Measurements from ENCODE around the gene TFDP2.

Gene TFDP2

GRCh38 chr3:142053244-142053643 lies 96.1 kb downstream of the TFDP2 start:
- no peaks in the 10 kb centered on the region for H3K79me1 ChIP-seq (ENCODE audit: low read length)
- H4K91ac ChIP-seq (ENCODE audit: low read depth, low read length): no peak overlapping the region
- WGBS (ENCODE audit: extremely low coverage, insufficient coverage, insufficient read length): no CpG with 5 or more reads among the region's 2 CpGs
- H3K79me2 ChIP-seq (ENCODE audit: control insufficient read depth, insufficient read depth, low read length, poor library complexity): no peaks in the 10 kb centered on the region
- no peak overlapping the region for H3K14ac ChIP-seq (ENCODE audit: low read length)
- no peak overlapping the region for H3K27ac ChIP-seq (ENCODE audit: low read depth, low read length)
- H3K4me2 ChIP-seq (ENCODE audit: low read length): no peak overlapping the region
- no peak overlapping the region for H4K12ac ChIP-seq (ENCODE audit: low read depth, low read length)
- H3K4me1 ChIP-seq (ENCODE audit: control insufficient read depth in 1 of 2, insufficient read depth in 2 of 2, low read length in 2 of 2): no peaks in the 10 kb centered on the region
- H3K23ac ChIP-seq (ENCODE audit: low read length): no peak overlapping the region
- no peak overlapping the region for H2AK5ac ChIP-seq (ENCODE audit: low read length)
- H2BK120ac ChIP-seq (ENCODE audit: insufficient read depth, low read length, poor library complexity): no peak overlapping the region
- no peak overlapping the region for H2AFZ ChIP-seq (ENCODE audit: insufficient read depth, low read length, poor library complexity)
- H3K4ac ChIP-seq (ENCODE audit: low read depth, low read length): no peak overlapping the region
- H3K36me3 ChIP-seq (ENCODE audit: control insufficient read depth in 1 of 2, insufficient read depth in 2 of 2, low read length in 2 of 2): no peaks in the 10 kb centered on the region
- no peak overlapping the region for H2BK5ac ChIP-seq (ENCODE audit: low read depth, low read length, poor library complexity)
- no peak overlapping the region for H3K9ac ChIP-seq (ENCODE audit: low read length)
- no peak overlapping the region for H2BK12ac ChIP-seq (ENCODE audit: low read length)
- no peaks in the 10 kb centered on the region for H3K27me3 ChIP-seq (ENCODE audit: insufficient read depth, low read length)
- no peaks in the 10 kb centered on the region for H3K9me3 ChIP-seq (ENCODE audit: insufficient read depth, low read depth, low read length)
- no peak overlapping the region for H3K18ac ChIP-seq (ENCODE audit: low read length)
- no peak for DNase-seq
- H3K4me3 ChIP-seq (ENCODE audit: low read depth, low read length): no peak overlapping the region
- H4K8ac ChIP-seq (ENCODE audit: low read depth, low read length): no peak overlapping the region

DNA sequence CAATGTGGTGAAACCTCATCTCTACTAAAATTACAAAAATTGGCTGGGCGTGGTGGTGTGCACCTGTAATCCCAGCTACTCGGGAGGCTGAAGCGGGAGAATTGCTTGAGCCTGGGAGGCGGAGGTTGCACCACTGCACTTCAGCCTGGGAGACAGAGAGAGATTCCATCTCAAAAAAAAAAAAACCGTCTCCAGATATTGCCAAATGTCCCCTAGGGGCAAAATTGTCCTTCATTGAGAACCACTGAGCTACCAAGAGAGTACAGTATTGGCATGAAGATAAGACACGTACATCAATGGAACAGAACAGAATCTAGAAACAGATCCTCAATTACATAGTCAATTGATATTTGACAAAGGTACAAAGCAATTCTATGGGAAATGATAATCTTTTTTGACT lies 98.0 kb downstream of the TFDP2 start:
- Histone ChIP-seq H4K12ac (ENCODE audit: low read depth, low read length) (no peak overlapping the region), H4K91ac (ENCODE audit: low read depth, low read length) (no peak overlapping the region), H3K4ac (ENCODE audit: low read depth, low read length) (no peak overlapping the region), H3K4me1 (ENCODE audit: control insufficient read depth in 1 of 2, insufficient read depth in 2 of 2, low read length in 2 of 2) (no peaks in the 10 kb centered on the region), H3K18ac (ENCODE audit: low read length) (no peak overlapping the region), H3K79me1 (ENCODE audit: low read length) (no peaks in the 10 kb centered on the region), H3K4me3 (ENCODE audit: low read depth, low read length) (no peak overlapping the region), H2AFZ (ENCODE audit: insufficient read depth, low read length, poor library complexity) (no peak overlapping the region), H4K8ac (ENCODE audit: low read depth, low read length) (no peak overlapping the region), H2AK5ac (ENCODE audit: low read length) (no peak overlapping the region), H3K4me2 (ENCODE audit: low read length) (no peak overlapping the region), H3K9me3 (ENCODE audit: insufficient read depth, low read depth, low read length) (no peaks in the 10 kb centered on the region), H2BK5ac (ENCODE audit: low read depth, low read length, poor library complexity) (no peak overlapping the region), H2BK120ac (ENCODE audit: insufficient read depth, low read length, poor library complexity) (peak overlapping the region; percentile 60), H3K79me2 (ENCODE audit: control insufficient read depth, insufficient read depth, low read length, poor library complexity) (no peaks in the 10 kb centered on the region), H3K14ac (ENCODE audit: low read length) (no peak overlapping the region), H2BK12ac (ENCODE audit: low read length) (no peak overlapping the region), H3K36me3 (ENCODE audit: control insufficient read depth in 1 of 2, insufficient read depth in 2 of 2, low read length in 2 of 2) (no peaks in the 10 kb centered on the region), H3K27ac (ENCODE audit: low read depth, low read length) (no peak overlapping the region), H3K27me3 (ENCODE audit: insufficient read depth, low read length) (no peaks in the 10 kb centered on the region), H3K23ac (ENCODE audit: low read length) (no peak overlapping the region), H3K9ac (ENCODE audit: low read length) (no peak overlapping the region)
- peak; percentile 75 to 98 for DNase-seq
- WGBS (ENCODE audit: extremely low coverage, insufficient coverage, insufficient read length): no CpG with 5 or more reads among the region's 6 CpGs

- H4K8ac ChIP-seq (ENCODE audit: low read depth, low read length): no peak overlapping the region
- H2BK5ac ChIP-seq (ENCODE audit: low read depth, low read length, poor library complexity): no peak overlapping the region
- H3K27ac ChIP-seq (ENCODE audit: low read depth, low read length): no peak overlapping the region
- no CpG with 5 or more reads among the region's 1 CpG for WGBS (ENCODE audit: extremely low coverage, insufficient coverage, insufficient read length)
- H3K4me2 ChIP-seq (ENCODE audit: low read length): no peak overlapping the region
- no peaks in the 10 kb centered on the region for H3K4me1 ChIP-seq (ENCODE audit: control insufficient read depth in 1 of 2, insufficient read depth in 2 of 2, low read length in 2 of 2)
- H3K79me2 ChIP-seq (ENCODE audit: control insufficient read depth, insufficient read depth, low read length, poor library complexity): no peaks in the 10 kb centered on the region
- H2AFZ ChIP-seq (ENCODE audit: insufficient read depth, low read length, poor library complexity): no peak overlapping the region
- no peaks in the 10 kb centered on the region for H3K79me1 ChIP-seq (ENCODE audit: low read length)
- H3K9me3 ChIP-seq (ENCODE audit: insufficient read depth, low read depth, low read length): peaks cover 2% of the 10 kb centered on the region
- H2BK12ac ChIP-seq (ENCODE audit: low read length): no peak overlapping the region
- H3K27me3 ChIP-seq (ENCODE audit: insufficient read depth, low read length): no peaks in the 10 kb centered on the region
- H3K18ac ChIP-seq (ENCODE audit: low read length): no peak overlapping the region
- H2AK5ac ChIP-seq (ENCODE audit: low read length): no peak overlapping the region
- H2BK120ac ChIP-seq (ENCODE audit: insufficient read depth, low read length, poor library complexity): no peak overlapping the region
- H3K4me3 ChIP-seq (ENCODE audit: low read depth, low read length): no peak overlapping the region
- no peak overlapping the region for H4K12ac ChIP-seq (ENCODE audit: low read depth, low read length)
- no peak overlapping the region for H3K9ac ChIP-seq (ENCODE audit: low read length)
- no peak for DNase-seq
- H3K4ac ChIP-seq (ENCODE audit: low read depth, low read length): no peak overlapping the region
- no peaks in the 10 kb centered on the region for H3K36me3 ChIP-seq (ENCODE audit: control insufficient read depth in 1 of 2, insufficient read depth in 2 of 2, low read length in 2 of 2)
- H4K91ac ChIP-seq (ENCODE audit: low read depth, low read length): no peak overlapping the region
- no peak overlapping the region for H3K23ac ChIP-seq (ENCODE audit: low read length)
- no peak overlapping the region for H3K14ac ChIP-seq (ENCODE audit: low read length)
Measured at GRCh38 chr3:142047021-142047369, 102.3 kb downstream of the TFDP2 start.

GRCh38 chr3:142046320-142047020 lies 102.9 kb downstream of the TFDP2 start:
- Histone ChIP-seq H4K8ac (ENCODE audit: low read depth, low read length) (no peak overlapping the region), H4K12ac (ENCODE audit: low read depth, low read length) (no peak overlapping the region), H3K79me1 (ENCODE audit: low read length) (no peaks in the 10 kb centered on the region), H3K27me3 (ENCODE audit: insufficient read depth, low read length) (no peaks in the 10 kb centered on the region), H3K9ac (ENCODE audit: low read length) (no peak overlapping the region), H2BK120ac (ENCODE audit: insufficient read depth, low read length, poor library complexity) (no peak overlapping the region), H2AK5ac (ENCODE audit: low read length) (no peak overlapping the region), H3K4me3 (ENCODE audit: low read depth, low read length) (no peak overlapping the region), H3K4me1 (ENCODE audit: control insufficient read depth in 1 of 2, insufficient read depth in 2 of 2, low read length in 2 of 2) (no peaks in the 10 kb centered on the region), H2BK5ac (ENCODE audit: low read depth, low read length, poor library complexity) (no peak overlapping the region), H2AFZ (ENCODE audit: insufficient read depth, low read length, poor library complexity) (no peak overlapping the region), H3K27ac (ENCODE audit: low read depth, low read length) (no peak overlapping the region), H2BK12ac (ENCODE audit: low read length) (no peak overlapping the region), H3K23ac (ENCODE audit: low read length) (no peak overlapping the region), H3K18ac (ENCODE audit: low read length) (no peak overlapping the region), H4K91ac (ENCODE audit: low read depth, low read length) (no peak overlapping the region), H3K36me3 (ENCODE audit: control insufficient read depth in 1 of 2, insufficient read depth in 2 of 2, low read length in 2 of 2) (no peaks in the 10 kb centered on the region), H3K4ac (ENCODE audit: low read depth, low read length) (no peak overlapping the region), H3K14ac (ENCODE audit: low read length) (no peak overlapping the region), H3K9me3 (ENCODE audit: insufficient read depth, low read depth, low read length) (peaks cover 2% of the 10 kb centered on the region), H3K4me2 (ENCODE audit: low read length) (no peak overlapping the region), H3K79me2 (ENCODE audit: control insufficient read depth, insufficient read depth, low read length, poor library complexity) (no peaks in the 10 kb centered on the region)
- WGBS (ENCODE audit: extremely low coverage, insufficient coverage, insufficient read length): no CpG with 5 or more reads among the region's 6 CpGs
- DNase-seq: no peak
